T-helper 1 cell treated with Interleukin-12 subunit alpha and Interleukin-12 subunit beta and Interleukin-4 antibody, amounts not matched to agents 30 μg/mL and 1 μg/mL, for 36 hours (primary cell): ENCODE data around the gene PCGF2.
A peak's percentile ranks its signal among the peaks of the same experiment; 100 is the strongest.

Experiments
- H3K27ac Mint-ChIP-seq: one replicate; pipeline ENCODE4 v1.8.0; 2021; ENCODE audit warnings: mild to moderate bottlenecking, mixed read lengths
- H3K27me3 Mint-ChIP-seq: one replicate; pipeline ENCODE4 v1.8.0; 2021; ENCODE audit warnings: low read depth, mixed read lengths
- H3K36me3 Mint-ChIP-seq: one replicate; pipeline ENCODE4 v1.8.0; 2021; ENCODE audit warnings: low read depth, mixed read lengths
- H3K4me1 Mint-ChIP-seq: one replicate; pipeline ENCODE4 v1.8.0; 2021; ENCODE audit warnings: low read depth, mixed read lengths
- H3K4me3 Mint-ChIP-seq: one replicate; pipeline ENCODE4 v1.8.0; 2021; ENCODE audit warnings: mild to moderate bottlenecking, moderate library complexity, mixed read lengths
- H3K9me3 Mint-ChIP-seq: one replicate; pipeline ENCODE4 v1.8.0; 2021; ENCODE audit warnings: mixed read lengths

PCGF2 gene

DNA sequence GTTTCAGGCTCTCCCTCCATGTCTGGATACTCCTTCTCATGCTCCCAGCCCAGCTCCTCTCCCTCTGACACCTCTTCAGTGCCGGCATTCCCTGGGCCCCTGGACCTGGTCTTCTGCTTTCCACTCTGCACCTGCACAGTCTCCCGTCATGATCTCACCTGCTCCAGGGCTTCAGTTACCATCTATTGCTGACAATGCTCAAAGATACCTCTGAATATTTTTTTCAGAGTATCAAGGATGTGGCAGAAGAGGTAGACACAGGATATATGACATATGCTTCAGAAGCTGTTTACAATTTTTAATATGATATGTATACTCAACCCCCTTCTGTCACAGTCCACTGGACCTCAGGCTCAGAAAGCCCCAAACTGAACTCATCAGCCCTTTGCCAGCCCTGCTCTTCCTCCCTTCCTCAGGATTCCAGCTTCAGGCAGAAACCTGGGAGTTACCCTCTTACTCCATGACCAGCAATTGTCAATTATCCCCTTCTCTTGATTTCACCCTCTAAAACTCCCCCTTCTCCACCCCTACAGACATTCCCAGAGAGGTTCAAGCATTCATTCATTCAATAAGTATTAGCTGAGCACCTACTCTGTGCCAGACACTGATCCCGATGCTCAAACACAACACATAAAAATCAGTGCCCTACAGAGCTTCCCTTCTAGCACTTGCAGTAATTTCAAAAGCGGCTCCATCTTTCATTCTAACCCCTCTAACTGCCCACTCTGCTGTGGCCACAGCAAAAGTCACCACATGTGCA, 50.9 kb downstream of the PCGF2 start:
- peaks cover 45% of the 10 kb centered on the region for H3K4me1 Mint-ChIP-seq
- H3K27me3 Mint-ChIP-seq, result no peaks in the 10 kb centered on the region

GRCh38 chr17:38693700-38694329, 54.3 kb downstream of the PCGF2 start:
- H3K27ac Mint-ChIP-seq, result no peak overlapping the region
- H3K4me3 Mint-ChIP-seq, result no peak overlapping the region
- no peaks in the 10 kb centered on the region for H3K36me3 Mint-ChIP-seq
- H3K4me1 Mint-ChIP-seq, result peaks cover 24% of the 10 kb centered on the region
- no peaks in the 10 kb centered on the region for H3K27me3 Mint-ChIP-seq
- no peaks in the 10 kb centered on the region for H3K9me3 Mint-ChIP-seq

More for the DNA sequence above, 50.9 kb downstream of the PCGF2 start:
- Mint-ChIP-seq H3K36me3 (peaks cover 3% of the 10 kb centered on the region), H3K9me3 (no peaks in the 10 kb centered on the region), H3K27ac (peak overlapping the region; percentile 80), H3K4me3 (peak overlapping the region; percentile 8)

- peaks cover 7% of the 10 kb centered on the region for H3K4me1 Mint-ChIP-seq
- peaks cover 4% of the 10 kb centered on the region for H3K27me3 Mint-ChIP-seq
- no peak overlapping the region for H3K4me3 Mint-ChIP-seq
- H3K36me3 Mint-ChIP-seq, result no peaks in the 10 kb centered on the region
- no peak overlapping the region for H3K27ac Mint-ChIP-seq
- H3K9me3 Mint-ChIP-seq, result no peaks in the 10 kb centered on the region
Observed at GRCh38 chr17:38691154-38691553, 57.0 kb downstream of the PCGF2 start.

- no peaks in the 10 kb centered on the region for H3K9me3 Mint-ChIP-seq
- H3K4me1 Mint-ChIP-seq, result peaks cover 8% of the 10 kb centered on the region
- no peak overlapping the region for H3K27ac Mint-ChIP-seq
- H3K4me3 Mint-ChIP-seq, result no peak overlapping the region
- H3K27me3 Mint-ChIP-seq, result peaks cover 7% of the 10 kb centered on the region
- no peaks in the 10 kb centered on the region for H3K36me3 Mint-ChIP-seq
Observed at GRCh38 chr17:38690386-38690785, 57.8 kb downstream of the PCGF2 start.

DNA sequence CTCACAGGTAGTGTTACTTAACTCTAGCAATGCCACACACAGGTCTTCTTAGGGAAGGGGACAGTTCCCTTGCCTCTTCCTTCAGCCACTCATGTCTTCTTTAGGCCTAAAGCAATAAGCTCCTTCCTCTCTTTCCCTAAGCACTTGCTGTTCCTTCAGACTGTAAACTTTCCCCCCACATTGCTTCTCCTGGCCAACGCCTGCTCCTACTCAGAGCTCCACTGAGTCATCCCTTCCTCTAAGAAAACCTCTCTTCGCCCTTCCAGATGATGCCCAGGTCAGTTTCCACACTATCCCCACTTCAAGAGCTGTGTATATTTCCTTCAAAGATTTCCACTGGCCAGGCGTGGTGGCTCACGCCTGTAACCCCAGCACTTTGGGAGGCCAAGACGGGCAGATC, 60.9 kb downstream of the PCGF2 start:
- H3K36me3 Mint-ChIP-seq, result no peaks in the 10 kb centered on the region
- H3K27ac Mint-ChIP-seq, result no peak overlapping the region
- no peaks in the 10 kb centered on the region for H3K9me3 Mint-ChIP-seq
- H3K27me3 Mint-ChIP-seq, result peaks cover 7% of the 10 kb centered on the region
- peaks cover 4% of the 10 kb centered on the region for H3K4me1 Mint-ChIP-seq
- H3K4me3 Mint-ChIP-seq, result no peak overlapping the region

DNA sequence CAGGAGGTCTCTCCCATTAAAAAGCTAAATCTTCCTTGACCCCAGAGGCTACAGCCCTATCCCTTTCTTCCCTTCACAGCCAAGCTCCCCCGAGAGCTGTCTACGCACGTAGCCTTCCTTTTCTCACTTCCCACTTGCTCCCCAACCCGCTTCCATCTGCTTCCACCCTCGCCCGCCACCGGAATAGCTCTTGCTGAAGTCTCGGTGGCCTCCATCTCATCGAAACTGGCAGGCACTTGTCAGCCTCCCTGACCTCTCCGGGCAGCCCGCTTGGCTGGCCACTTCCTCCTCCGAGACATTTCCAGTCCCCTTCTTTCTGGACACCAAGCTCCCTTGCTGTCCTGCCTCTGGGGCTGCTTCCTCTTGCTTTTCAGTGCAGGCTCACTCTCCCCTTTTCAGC, 62.6 kb downstream of the PCGF2 start:
- Mint-ChIP-seq H3K9me3 (no peaks in the 10 kb centered on the region), H3K4me3 (no peak overlapping the region), H3K4me1 (peaks cover 2% of the 10 kb centered on the region), H3K27ac (no peak overlapping the region), H3K36me3 (no peaks in the 10 kb centered on the region), H3K27me3 (peaks cover 7% of the 10 kb centered on the region)
